Stimulated activated CD4-positive, alpha-beta T cell treated with anti-CD3 and anti-CD28 coated beads, Interleukin-15, amount 100 ng/mL, for 1 hour (primary cell): ENCODE measurements around the gene AEBP1.

Experiments
- DNase-seq, 2 donors: peaks; one replicate each; pipeline ENCODE4 v3.0.0-alpha.2; 2020; ENCODE audit warnings: low read depth in 1 of 2, low spot score in 1 of 2

AEBP1 gene

GRCh38 chr7:44140341-44140740, 36.2 kb downstream of the AEBP1 start:
- DNase-seq = no peak

DNA sequence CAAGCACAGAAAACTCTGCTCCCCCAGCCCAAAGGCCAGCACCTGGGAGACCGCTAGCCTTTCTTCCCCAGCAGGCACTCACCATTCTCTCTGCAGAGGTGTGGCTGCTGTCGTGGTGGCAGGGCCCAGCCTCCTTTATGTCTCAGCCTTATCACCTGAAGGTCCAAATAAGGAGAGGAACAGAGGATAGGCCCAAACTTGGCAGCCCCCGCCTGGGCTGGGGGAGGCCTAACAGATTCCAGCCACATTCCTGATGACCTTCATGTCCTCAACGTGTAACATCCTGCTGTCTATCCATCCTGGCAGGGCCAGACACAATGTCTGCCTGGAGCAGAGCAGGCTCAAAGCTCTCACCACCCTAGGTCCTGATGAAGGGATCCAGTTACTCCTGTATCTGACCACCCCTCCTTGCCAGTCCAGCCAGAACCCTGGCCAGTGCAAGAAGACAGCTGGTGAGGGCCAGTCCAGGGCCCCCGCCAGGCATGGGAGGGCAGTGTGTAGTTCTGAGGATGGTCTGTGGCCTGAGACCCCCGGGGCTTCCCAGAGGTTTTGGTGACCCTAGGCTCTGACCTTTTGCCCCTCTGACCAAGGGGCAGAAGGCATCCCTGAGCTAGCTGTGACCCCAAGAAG, 37.2 kb downstream of the AEBP1 start, which contains the start of gene MYL7:
Gene MYL7, minus strand, starts transcription at position 112 of the 630 bp plus-strand sequence. Its CDS starts 27 bp downstream, at position 85.
- DNase-seq = no peak

DNA sequence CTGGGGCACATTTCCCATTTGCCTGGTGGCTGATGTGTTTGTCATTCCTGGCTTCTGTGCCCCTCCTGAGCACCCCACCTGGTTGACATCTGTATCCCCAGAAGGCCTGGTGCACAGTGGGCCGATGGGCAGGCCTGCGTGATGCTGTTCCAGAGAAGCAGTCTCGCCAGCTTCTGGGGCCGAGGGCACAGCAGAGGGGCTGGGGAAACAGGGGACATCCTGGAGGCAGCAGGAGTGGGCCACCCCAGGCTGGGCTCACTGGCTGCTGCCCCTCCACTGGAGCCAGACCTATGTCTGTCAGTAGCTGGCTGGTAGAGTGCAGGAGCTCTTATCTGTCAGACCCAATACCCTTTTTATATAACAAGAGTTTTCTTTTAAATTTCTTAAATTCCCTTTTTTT, 37.9 kb downstream of the AEBP1 start:
- DNase-seq = no peak

GRCh38 chr7:44143646-44144250, 39.6 kb downstream of the AEBP1 start:
- DNase-seq = no peak

DNA sequence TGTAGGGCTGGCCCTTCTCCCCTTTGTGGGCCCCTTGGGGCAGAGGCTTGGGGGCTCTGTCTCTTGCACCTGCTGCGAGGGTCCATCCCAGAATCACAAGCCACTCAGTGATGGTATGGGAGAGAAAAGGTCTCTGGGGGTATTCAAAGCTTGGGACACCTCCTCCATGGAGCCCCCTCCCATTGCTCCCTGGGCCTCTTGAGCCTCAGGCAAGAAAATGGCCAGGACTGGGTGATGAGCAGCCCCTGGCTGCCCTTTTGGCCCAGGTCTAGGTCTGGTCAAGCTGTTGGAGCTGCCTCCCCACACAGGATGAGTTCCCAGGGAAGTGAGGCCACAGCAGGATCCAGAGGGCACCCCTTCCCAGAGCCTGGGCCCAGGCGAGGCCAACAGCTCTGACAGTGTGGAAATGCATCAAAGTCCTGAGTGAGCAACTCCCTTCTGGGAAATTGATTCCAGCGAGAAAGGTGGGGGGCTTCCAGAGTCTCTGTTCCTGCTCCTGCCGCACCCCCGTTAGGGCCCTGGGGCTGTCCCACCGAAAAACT, 40.4 kb downstream of the AEBP1 start:
- no peak for DNase-seq

- DNase-seq = no peak
Observed at GRCh38 chr7:44144968-44145478, 40.9 kb downstream of the AEBP1 start.

- DNase-seq = peak in 1 of 2 donors; percentile 49
Observed at GRCh38 chr7:44145479-44145968, 41.4 kb downstream of the AEBP1 start.

DNA sequence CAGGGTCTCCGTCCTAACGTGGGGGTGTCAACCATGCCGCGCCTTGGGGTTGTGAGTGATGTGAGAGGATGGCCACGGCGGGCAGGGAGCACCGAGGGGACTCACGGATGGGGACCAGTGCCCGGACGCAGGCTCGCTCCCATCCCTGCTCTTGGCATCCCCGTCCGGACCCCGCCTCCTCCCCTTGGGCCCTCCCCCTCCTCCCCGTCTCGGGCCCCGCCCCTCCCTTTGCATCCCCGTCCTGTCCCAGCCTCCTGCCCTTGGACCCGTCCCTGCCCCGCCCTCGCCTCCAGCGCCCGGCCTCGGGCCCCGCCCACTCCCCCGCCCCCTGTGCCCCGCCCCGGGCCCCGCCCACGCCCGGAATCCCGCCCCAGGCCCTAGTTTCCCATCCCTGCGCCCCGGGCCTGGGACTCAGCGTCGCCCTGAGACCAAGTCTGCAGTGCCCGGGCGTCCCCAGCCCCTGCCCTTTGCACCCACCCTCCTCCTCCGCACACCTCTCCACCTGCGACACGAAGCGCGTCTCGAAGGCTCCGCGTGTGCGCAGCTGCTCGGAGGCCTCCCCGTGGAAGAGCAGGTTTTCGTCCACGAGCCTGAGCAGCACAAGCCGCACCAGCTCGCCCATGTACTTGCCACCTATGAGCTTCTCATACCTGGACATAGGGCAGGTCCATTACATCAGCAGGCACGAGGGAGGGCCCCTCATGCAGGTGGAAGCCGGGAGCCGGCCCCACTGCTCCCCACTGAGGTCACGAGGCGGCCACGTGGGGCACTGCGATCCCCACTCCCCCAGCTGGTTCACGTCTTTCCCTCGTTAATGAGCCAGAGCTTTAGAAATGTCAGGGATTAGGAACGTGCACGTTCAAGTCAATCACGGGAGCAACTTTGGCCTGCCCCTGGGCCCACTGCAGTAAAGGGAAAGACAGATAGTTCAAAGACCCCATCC, 42.1 kb downstream of the AEBP1 start:
- DNase-seq = peak in 1 of 2 donors; percentile 49

DNA sequence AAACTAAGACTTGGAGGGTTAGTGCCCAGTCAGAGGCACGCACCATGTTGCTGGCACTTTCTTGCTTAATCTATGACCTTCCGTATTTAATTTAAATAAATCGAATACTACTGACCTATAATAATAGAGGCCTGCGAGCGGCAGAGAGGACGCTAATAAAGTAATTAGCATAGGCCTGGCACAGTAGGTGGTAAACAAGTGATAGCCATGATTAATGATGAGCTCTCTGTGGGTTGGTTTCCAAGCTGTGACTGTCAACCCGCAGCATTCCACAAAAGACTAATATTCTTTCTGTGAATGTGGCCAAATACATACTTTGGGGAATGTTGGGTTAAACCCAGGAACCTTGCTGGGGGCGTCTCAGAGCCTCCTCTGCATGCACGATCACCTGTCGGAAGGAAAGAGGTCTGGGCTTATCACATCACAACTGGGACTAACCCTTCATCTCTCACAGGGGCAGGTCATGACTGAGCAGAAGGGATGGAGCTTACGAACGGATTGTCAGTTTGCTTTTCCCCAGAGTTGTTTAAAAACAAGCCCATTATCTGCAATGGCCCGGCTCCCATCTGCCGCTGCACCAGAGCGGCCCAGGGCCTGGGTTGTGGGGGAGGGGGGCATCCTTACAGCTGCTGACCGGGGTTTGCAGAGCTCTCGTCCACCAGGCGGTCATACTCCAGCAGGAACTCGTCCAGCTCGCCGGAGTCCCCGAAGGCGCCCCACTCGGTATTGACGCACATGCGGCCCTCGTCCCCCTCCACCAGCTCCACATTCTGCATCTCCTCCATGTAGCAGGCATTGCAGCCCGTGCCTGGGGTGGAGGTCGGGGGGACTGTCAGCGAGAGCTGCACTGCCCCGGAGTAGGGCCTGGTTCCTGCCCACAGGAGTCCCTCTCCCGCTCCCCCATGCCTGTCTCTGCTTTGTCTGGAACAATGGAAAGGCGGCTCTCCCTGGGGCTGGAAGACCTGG, 43.2 kb downstream of the AEBP1 start:
- no peak for DNase-seq

- DNase-seq = no peak
Observed at GRCh38 chr7:44148166-44148565, 44.0 kb downstream of the AEBP1 start.

GRCh38 chr7:44148961-44149536, 44.9 kb downstream of the AEBP1 start:
- DNase-seq = no peak

DNA sequence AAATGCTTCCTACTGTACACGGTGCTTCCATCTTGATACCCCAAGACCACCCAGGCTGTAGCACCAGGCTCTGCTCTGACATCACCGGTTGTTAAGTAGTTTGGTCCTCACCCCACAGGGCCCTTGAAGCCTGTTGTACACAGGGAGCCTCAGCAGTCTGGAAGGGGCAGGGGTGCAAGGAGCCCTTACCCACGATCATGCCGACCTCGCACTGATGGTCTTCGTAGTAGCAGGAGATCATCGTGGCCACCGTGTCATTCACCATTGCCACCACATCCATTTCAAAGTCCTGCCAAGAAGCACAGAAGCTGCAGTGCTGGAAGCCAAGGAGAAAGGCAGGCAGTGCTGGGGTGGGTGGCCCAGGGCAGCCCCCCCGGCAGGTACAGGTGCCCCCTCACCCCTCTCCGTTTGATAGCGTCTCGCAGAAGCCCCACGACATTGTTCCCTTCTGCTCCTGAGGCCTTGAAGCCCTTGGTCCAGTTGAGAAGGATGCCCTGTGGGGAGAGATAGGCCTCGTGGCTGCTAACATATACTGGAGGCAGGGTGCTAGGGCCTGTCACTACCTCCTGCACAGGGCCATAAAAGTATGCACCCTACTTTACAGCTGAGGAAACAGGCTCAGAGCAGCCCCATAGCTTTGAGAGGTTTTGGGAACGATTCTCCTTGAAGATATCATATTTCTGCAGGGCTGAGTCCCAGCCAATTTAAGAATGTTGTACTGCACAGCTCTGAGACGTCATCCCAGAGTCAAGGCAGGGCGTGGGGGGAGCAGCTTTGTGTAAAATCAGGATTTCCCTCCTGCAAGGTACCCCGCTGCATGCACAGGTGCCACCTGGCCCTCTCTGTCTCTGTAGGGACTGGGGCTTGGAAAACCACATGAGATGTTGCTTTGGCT, 45.7 kb downstream of the AEBP1 start:
- DNase-seq = no peak

- no peak for DNase-seq
Observed at GRCh38 chr7:44150466-44150832, 46.3 kb downstream of the AEBP1 start.

- DNase-seq = no peak
Observed at GRCh38 chr7:44150966-44151941, 47.1 kb downstream of the AEBP1 start.

GRCh38 chr7:44151956-44152355, 47.8 kb downstream of the AEBP1 start:
- no peak for DNase-seq

- no peak for DNase-seq
Observed at GRCh38 chr7:44152971-44153947, 49.1 kb downstream of the AEBP1 start.
